Neuronal stem cell (in vitro differentiated cells): ENCODE data around the gene GALNTL6.

ENCODE experiments used
- DNase-seq: peaks from one replicate; pipeline ENCODE4 v3.0.0-alpha.2; 2013; ENCODE audit warnings: low spot score
- H2AFZ ChIP-seq: one replicate; pipeline ENCODE4 v1.6.1; 2013; ENCODE audit warnings: mild to moderate bottlenecking, low read length, inconsistent platforms
- H2AK5ac ChIP-seq: 2 replicates; pipeline ENCODE4 v1.6.1; 2013; ENCODE audit warnings: low read depth, mild to moderate bottlenecking, inconsistent platforms, low read length, moderate library complexity, mixed read lengths
- H2BK120ac ChIP-seq: 2 replicates; pipeline ENCODE4 v1.6.1; 2013; ENCODE audit warnings: low read depth, mild to moderate bottlenecking, inconsistent platforms, low read length, moderate library complexity, mixed read lengths
- H2BK12ac ChIP-seq: one replicate; pipeline ENCODE4 v1.6.1; 2013; ENCODE audit warnings: low read length, inconsistent platforms
- H2BK15ac ChIP-seq: 2 replicates; pipeline ENCODE4 v1.6.1; 2013; ENCODE audit warnings: mild to moderate bottlenecking, low read length, inconsistent platforms, mixed read lengths
- H2BK5ac ChIP-seq: one replicate; pipeline ENCODE4 v1.6.1; 2013; ENCODE audit warnings: inconsistent platforms, mild to moderate bottlenecking, low read length, moderate library complexity
- H3K14ac ChIP-seq: one replicate; pipeline ENCODE4 v1.6.1; 2013; ENCODE audit warnings: low read length, inconsistent platforms
- H3K18ac ChIP-seq: 2 replicates; pipeline ENCODE4 v1.6.1; 2013; ENCODE audit warnings: low read length, inconsistent platforms
- H3K23ac ChIP-seq: 2 replicates; pipeline ENCODE4 v1.6.1; 2013; ENCODE audit warnings: low read depth, mild to moderate bottlenecking, mixed read lengths, low read length, inconsistent platforms; ENCODE audit not compliant: poor library complexity
- H3K27ac ChIP-seq: replicated peaks from 3 replicates; pipeline ENCODE4 v1.5.1; 2013; ENCODE audit warnings: low read length, inconsistent platforms
- H3K27me3 ChIP-seq, 3 experiments: 2 replicates each; pipeline ENCODE4 v1.6.1; 2013; ENCODE audit warnings: low read length in 3 of 3, mild to moderate bottlenecking in 2 of 3, inconsistent platforms in 1 of 3, low read depth in 1 of 3, mixed read lengths in 1 of 3, moderate library complexity in 1 of 3; ENCODE audit not compliant: control insufficient read depth in 3 of 3, insufficient read depth in 3 of 3
- H3K36me3 ChIP-seq, 2 donors: replicated peaks in 1 of 2; 2 replicates each; pipeline ENCODE4 v1.6.1; 2013; ENCODE audit warnings: low read length in 2 of 2; ENCODE audit not compliant: control insufficient read depth in 2 of 2, insufficient read depth in 2 of 2
- H3K4ac ChIP-seq: 2 replicates; pipeline ENCODE4 v1.6.1; 2013; ENCODE audit warnings: inconsistent platforms, mild to moderate bottlenecking, low read length, moderate library complexity
- H3K4me1 ChIP-seq, 2 donors: 1 replicate in 1 of 2; 2 replicates in 1 of 2; pipeline ENCODE4 v1.6.1; 2013; ENCODE audit warnings: low read length in 2 of 2, low read depth in 1 of 2; ENCODE audit not compliant: control insufficient read depth in 2 of 2, insufficient read depth in 1 of 2
- H3K4me2 ChIP-seq: one replicate; pipeline ENCODE4 v1.6.1; 2013; ENCODE audit warnings: mild to moderate bottlenecking, low read length, inconsistent platforms; ENCODE audit not compliant: insufficient read depth, poor library complexity, severe bottlenecking
- H3K4me3 ChIP-seq, 2 donors: 2 replicates each; pipeline ENCODE4 v1.5.1; 2013; ENCODE audit warnings: low read length in 2 of 2, mild to moderate bottlenecking in 2 of 2, inconsistent platforms in 1 of 2, moderate library complexity in 1 of 2
- H3K79me1 ChIP-seq: one replicate; pipeline ENCODE4 v1.6.1; 2013; ENCODE audit warnings: low read depth, mild to moderate bottlenecking, inconsistent platforms, low read length, moderate library complexity
- H3K9ac ChIP-seq: one replicate; pipeline ENCODE4 v1.6.1; 2013; ENCODE audit warnings: mild to moderate bottlenecking, low read depth, low read length, inconsistent platforms; ENCODE audit not compliant: poor library complexity
- H3K9me3 ChIP-seq, 2 donors: replicated peaks in 1 of 2; 2 replicates each; pipeline versions ENCODE3 to v1.6.1; 2013; ENCODE audit warnings: low read length in 2 of 2, mild to moderate bottlenecking in 2 of 2, inconsistent platforms in 1 of 2, low read depth in 1 of 2, mixed read lengths in 1 of 2, moderate library complexity in 1 of 2; ENCODE audit not compliant: control insufficient read depth in 2 of 2, insufficient read depth in 1 of 2
- H4K8ac ChIP-seq: one replicate; pipeline ENCODE4 v1.6.1; 2013; ENCODE audit warnings: low read depth, mild to moderate bottlenecking, inconsistent platforms, low read length, moderate library complexity
- H4K91ac ChIP-seq: one replicate; pipeline ENCODE4 v1.6.1; 2013; ENCODE audit warnings: low read length, low read depth, mild to moderate bottlenecking, inconsistent platforms; ENCODE audit not compliant: poor library complexity
- WGBS, 2 donors: extraction: QIAGEN DNeasy Blood & Tissue Kit; methylation state at CpG; one replicate each; pipeline ENCODE4 v1.1.7; 2013; ENCODE audit warnings: missing lambda C conversion rate in 2 of 2, mixed read lengths in 1 of 2; ENCODE audit not compliant: insufficient read length in 2 of 2, insufficient replicate concordance in 1 of 2; ENCODE audit errors: extremely low coverage in 2 of 2; 5-methylcytosine and 5-hydroxymethylcytosine counted together

Gene GALNTL6

DNA sequence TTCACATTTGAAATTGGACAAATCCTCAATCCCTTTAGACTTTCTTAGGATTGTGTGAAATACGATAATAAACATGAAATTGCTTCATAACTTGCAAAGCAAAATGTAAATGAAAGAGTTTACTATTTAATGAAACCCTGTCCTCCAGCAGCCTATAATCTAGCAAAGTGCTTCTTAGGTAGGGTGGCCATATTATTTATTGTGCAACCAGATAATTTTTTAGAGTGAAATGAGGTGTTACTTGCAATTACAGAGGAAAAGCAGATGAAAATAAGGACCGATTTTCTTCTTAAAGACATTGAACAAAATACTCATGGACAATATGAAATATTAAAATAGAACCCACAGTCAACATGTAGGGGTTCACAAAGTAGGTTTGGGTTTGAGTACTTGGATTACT, 1239.2 kb downstream of the GALNTL6 start:
- Histone ChIP-seq H2AK5ac (no peak overlapping the region), H3K4ac (no peak overlapping the region), H3K18ac (no peak overlapping the region), H2BK120ac (no peak overlapping the region), H2BK15ac (no peak overlapping the region), H2BK12ac (no peak overlapping the region), H3K9ac (no peak overlapping the region), H3K79me1 (no peaks in the 10 kb centered on the region), H3K4me2 (no peak overlapping the region), H2AFZ (peak overlapping the region; percentile 47), H2BK5ac (no peak overlapping the region), H3K36me3 (no peaks in the 10 kb centered on the region), H4K8ac (no peak overlapping the region), H3K23ac (no peak overlapping the region), H3K4me3 (no peak overlapping the region), H3K9me3 (no peaks in the 10 kb centered on the region), H3K14ac (no peak overlapping the region), H3K4me1 (peaks cover 2 to 9% of the 10 kb centered on the region in 2 donors), H4K91ac (no peak overlapping the region), H3K27ac (no peak overlapping the region), H3K27me3 (no peaks in the 10 kb centered on the region)
- no peak for DNase-seq
- WGBS, 2 donors, result no CpG with 5 or more reads among the region's 2 CpGs

GRCh38 chr4:173056271-173056670, 1243.1 kb downstream of the GALNTL6 start:
- Histone ChIP-seq H3K9me3 (no peaks in the 10 kb centered on the region), H3K27me3 (no peaks in the 10 kb centered on the region), H4K91ac (no peak overlapping the region), H3K9ac (no peak overlapping the region), H3K4me2 (no peak overlapping the region), H3K27ac (no peak overlapping the region), H3K4me3 (no peak overlapping the region), H3K4ac (no peak overlapping the region), H4K8ac (no peak overlapping the region), H2BK15ac (no peak overlapping the region), H2BK5ac (no peak overlapping the region), H2AK5ac (no peak overlapping the region), H3K14ac (no peak overlapping the region), H3K36me3 (no peaks in the 10 kb centered on the region), H3K79me1 (no peaks in the 10 kb centered on the region), H2BK12ac (no peak overlapping the region), H3K23ac (no peak overlapping the region), H2BK120ac (no peak overlapping the region), H3K4me1 (peaks cover 5 to 7% of the 10 kb centered on the region in 2 donors), H2AFZ (no peak overlapping the region), H3K18ac (no peak overlapping the region)
- WGBS, 2 donors, result no CpG with 5 or more reads among the region's 5 CpGs
- DNase-seq, result no peak

- Histone ChIP-seq H3K4me1 (peaks cover 1 to 6% of the 10 kb centered on the region in 2 donors), H3K27me3 (no peaks in the 10 kb centered on the region), H4K91ac (no peak overlapping the region), H3K9ac (no peak overlapping the region), H3K79me1 (no peaks in the 10 kb centered on the region), H3K4me3 (no peak overlapping the region), H2AFZ (no peak overlapping the region), H4K8ac (no peak overlapping the region), H3K4ac (no peak overlapping the region), H3K18ac (no peak overlapping the region), H2BK15ac (no peak overlapping the region), H2AK5ac (no peak overlapping the region), H3K23ac (no peak overlapping the region), H3K14ac (no peak overlapping the region), H3K36me3 (no peaks in the 10 kb centered on the region), H3K9me3 (no peaks in the 10 kb centered on the region), H2BK12ac (no peak overlapping the region), H3K27ac (no peak overlapping the region), H2BK120ac (no peak overlapping the region), H2BK5ac (no peak overlapping the region), H3K4me2 (no peak overlapping the region)
- WGBS, 2 donors, result no CpG with 5 or more reads among the region's 2 CpGs
- no peak for DNase-seq
Measured at GRCh38 chr4:173056710-173057109, 1243.5 kb downstream of the GALNTL6 start.

DNA sequence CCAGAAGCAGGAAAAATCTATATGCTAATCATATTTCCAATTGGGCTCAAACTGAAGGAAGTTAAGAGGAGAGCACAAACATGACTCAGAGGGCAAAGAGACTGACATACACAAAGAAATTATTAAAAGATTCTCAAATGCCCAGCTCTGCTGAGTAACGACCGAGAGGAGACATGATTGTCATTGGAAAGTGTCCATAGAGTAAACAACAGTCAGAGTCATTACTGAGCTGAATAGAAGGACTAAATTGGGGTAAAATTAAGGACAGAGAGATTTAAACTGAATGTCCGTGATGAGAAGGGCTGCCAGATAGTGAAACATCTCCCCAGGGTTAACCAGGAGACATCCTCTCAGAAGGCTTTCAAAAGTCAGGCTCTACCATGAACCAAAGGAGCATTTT, 1244.2 kb downstream of the GALNTL6 start:
- H2BK5ac ChIP-seq, result no peak overlapping the region
- DNase-seq, result no peak

More for the DNA sequence above, 1244.2 kb downstream of the GALNTL6 start:
- Histone ChIP-seq H4K8ac (no peak overlapping the region), H3K9me3 (no peaks in the 10 kb centered on the region), H2BK120ac (no peak overlapping the region), H4K91ac (no peak overlapping the region), H3K27me3 (no peaks in the 10 kb centered on the region), H3K79me1 (no peaks in the 10 kb centered on the region), H3K18ac (no peak overlapping the region), H2BK12ac (no peak overlapping the region), H3K9ac (no peak overlapping the region), H3K27ac (no peak overlapping the region), H2AK5ac (no peak overlapping the region), H3K14ac (no peak overlapping the region), H3K4me2 (no peak overlapping the region), H2BK15ac (no peak overlapping the region), H2AFZ (no peak overlapping the region), H3K4ac (no peak overlapping the region), H3K36me3 (no peaks in the 10 kb centered on the region), H3K23ac (no peak overlapping the region), H3K4me3 (no peak overlapping the region), H3K4me1 (peaks cover 0 to 4% of the 10 kb centered on the region in 2 donors)
- WGBS, 2 donors, result no CpG with 5 or more reads among the region's 3 CpGs
